Endothelial cell of umbilical vein (primary cell): Measurements from ENCODE around the gene IPO4. TPM values are rescaled to one million over a fixed set of nuclear protein-coding genes. Genes with fewer than 3 reads are reported as not detected.

Experiments used
- BruUV-seq: library from RNA; stranded (reverse); fragments of 400-500 nt; replicated peaks from 2 replicates; lab custom pipeline; 2021; lab: Mats Ljungman, UMichigan
- CTCF ChIA-PET: fragments of 300-600, 350-600 bp; sonication (Branson Sonifier 250); formaldehyde crosslinking; loops from one replicate; lab custom pipeline; 2021; ENCODE audit warnings: antibody characterized with exemption, inconsistent platforms; lab: Charles Lee
- POLR2A ChIA-PET: fragments of 300-600, 350-600 bp; sonication (Branson Sonifier 250); formaldehyde crosslinking; loops from one replicate; lab custom pipeline; 2021; ENCODE audit warnings: antibody characterized with exemption, inconsistent platforms; lab: Charles Lee
- DNase-seq: peaks from one replicate; pipeline ENCODE4 v3.0.0-alpha.2; 2011; ENCODE audit warnings: low read depth, low spot score
- FAIRE-seq: peaks from 2 replicates; lab custom pipeline; 2011; peaks lifted over from hg19 to GRCh38; lab: Jason Lieb, UNC
- H2AFZ ChIP-seq: 2 replicates; pipeline ENCODE4 v1.6.0; 2012; ENCODE audit warnings: low read depth, low read length, control low read depth, inconsistent platforms
- H3K27ac ChIP-seq: 2 replicates; pipeline ENCODE4 v1.5.1; 2011; ENCODE audit warnings: low read depth, mild to moderate bottlenecking, control low read depth, low read length, moderate library complexity; ENCODE audit not compliant: insufficient read depth
- H3K27me3 ChIP-seq, 2 experiments: 2 replicates each; pipeline versions ENCODE4 v1.6.0 to v1.6.1; 2011; ENCODE audit warnings: low read length in 2 of 2, mixed read lengths in 1 of 2; ENCODE audit not compliant: control insufficient read depth in 2 of 2, insufficient read depth in 2 of 2
- H3K36me3 ChIP-seq, 2 experiments: 2 replicates in 1 of 2; 3 replicates in 1 of 2; pipeline ENCODE4 v1.5.1; 2011; ENCODE audit warnings: low read length in 2 of 2, mild to moderate bottlenecking in 1 of 2, moderate library complexity in 1 of 2; ENCODE audit not compliant: control insufficient read depth in 2 of 2, insufficient read depth in 2 of 2; ENCODE audit errors: extremely low read depth in 1 of 2
- H3K4me1 ChIP-seq: 3 replicates; pipeline ENCODE4 v1.5.1; 2011; ENCODE audit warnings: mild to moderate bottlenecking, low read length; ENCODE audit not compliant: control insufficient read depth, insufficient read depth; ENCODE audit errors: extremely low read depth
- H3K4me2 ChIP-seq: 2 replicates; pipeline ENCODE4 v1.6.1; 2011; ENCODE audit warnings: low read length, control low read depth, mixed read lengths; ENCODE audit not compliant: insufficient read depth
- H3K4me3 ChIP-seq, 3 experiments: fragments of 200-600 bp in 1 of 3; sonication (generic), shearing (Covaris generic) in 1 of 3; replicated peaks in 1 of 3; 2 replicates each; pipeline ENCODE4 v1.5.1; 2011 to 2016; ENCODE audit warnings: control low read depth in 3 of 3, low read length in 3 of 3, mild to moderate bottlenecking in 2 of 3, inconsistent platforms in 1 of 3, low read depth in 1 of 3, moderate library complexity in 1 of 3; ENCODE audit not compliant: insufficient read depth in 1 of 3
- H3K79me2 ChIP-seq: 2 replicates; pipeline ENCODE4 v1.6.0; 2012; ENCODE audit warnings: low read length, inconsistent platforms; ENCODE audit not compliant: control insufficient read depth, insufficient read depth
- H3K9ac ChIP-seq: replicated peaks from 2 replicates; pipeline ENCODE3; 2011; ENCODE audit warnings: low read length, control low read depth; ENCODE audit not compliant: insufficient read depth; ENCODE audit errors: extremely low read depth
- H3K9me1 ChIP-seq: replicated peaks from 3 replicates; pipeline ENCODE4 v1.6.0; 2011; ENCODE audit warnings: mild to moderate bottlenecking, low read length; ENCODE audit not compliant: control insufficient read depth, insufficient read depth; ENCODE audit errors: extremely low read depth
- H3K9me3 ChIP-seq: replicated peaks from 2 replicates; pipeline ENCODE4 v1.5.1; 2012; ENCODE audit warnings: low read length, inconsistent platforms; ENCODE audit not compliant: control insufficient read depth, insufficient read depth
- H4K20me1 ChIP-seq: replicated peaks from 2 replicates; pipeline ENCODE3; 2011; ENCODE audit warnings: mild to moderate bottlenecking, low read length; ENCODE audit not compliant: control insufficient read depth, insufficient read depth; ENCODE audit errors: extremely low read depth
- CTCF ChIP-seq, 2 donors: IDR thresholded peaks; 1 replicate in 1 of 2; 2 replicates in 1 of 2; pipeline ENCODE4 v1.5.1; 2011; ENCODE audit warnings: low read length in 2 of 2, mild to moderate bottlenecking in 2 of 2, moderate library complexity in 2 of 2, control low read depth in 1 of 2, inconsistent platforms in 1 of 2, low read depth in 1 of 2; ENCODE audit not compliant: insufficient read depth in 1 of 2; ENCODE audit errors: extremely low read depth in 1 of 2
- EZH2 ChIP-seq: IDR thresholded peaks from 2 replicates; pipeline ENCODE4 v1.6.1; 2012; ENCODE audit warnings: borderline replicate concordance, low read depth, mild to moderate bottlenecking, moderate library complexity, low read length, inconsistent platforms; ENCODE audit not compliant: severe bottlenecking
- GATA2 ChIP-seq: IDR thresholded peaks from 2 replicates; pipeline ENCODE4 v1.7.0; 2011; ENCODE audit warnings: low read depth, mild to moderate bottlenecking, moderate library complexity, mixed read lengths, low read length; ENCODE audit not compliant: insufficient read length, insufficient read depth
- JUN ChIP-seq: IDR thresholded peaks from 2 replicates; pipeline ENCODE4 v1.6.1; 2011; ENCODE audit warnings: borderline replicate concordance, low read depth; ENCODE audit not compliant: insufficient read length, insufficient read depth
- MAX ChIP-seq: IDR thresholded peaks from 2 replicates; pipeline ENCODE4 v1.6.1; 2011; ENCODE audit not compliant: insufficient read depth, insufficient read length
- MYC ChIP-seq: IDR thresholded peaks from one replicate; pipeline ENCODE4 v1.6.1; 2011; ENCODE audit warnings: mild to moderate bottlenecking, low read depth, low read length
- POLR2A ChIP-seq: IDR thresholded peaks from 2 replicates; pipeline ENCODE4 v1.6.1; 2012; ENCODE audit warnings: low read depth, mild to moderate bottlenecking, control low read depth, low read length
- POLR2AphosphoS5 ChIP-seq: IDR thresholded peaks from 2 replicates; pipeline ENCODE4 v1.6.1; 2012; ENCODE audit warnings: low read depth, mild to moderate bottlenecking, control low read depth, low read length, moderate library complexity; ENCODE audit not compliant: insufficient read depth
- dilution Hi-C: fragments of 300-500 bp; cut with MboI; formaldehyde crosslinking; loops from one replicate; pipeline ENCODE4 v1.15.0; 2019; ENCODE audit warnings: low sequenced_read_pairs; ENCODE audit not compliant: extremely low pct_ligation_motif_present
- intact Hi-C: fragments of 100-400 bp; cut with micrococcal nuclease; formaldehyde crosslinking; loops from one replicate; pipeline ENCODE4 v1.10.0; 2022
- polyA plus RNA-seq, 4 experiments: library from polyadenylated mRNA; depleted of rRNA in 3 of 4; stranded (reverse) in 3 of 4; unstranded in 1 of 4; fragments of >200 nt; gene quantifications; 2 replicates each; pipeline versions ENCODE4 v1.2.1 to v1.2.3, GENCODE V29; 2011 to 2012; ENCODE audit warnings: missing spikeins in 1 of 4
- total RNA-seq: library from RNA; stranded (reverse); gene quantifications from 2 replicates; pipeline ENCODE4 v1.2.3, GENCODE V29; 2021

The IPO4 gene
- total and polyA plus RNA-seq, 2 donors (not counting 3 experiments of a cell fraction or from before 2014, with no cell fraction given): 24.6 to 66.5 TPM

GRCh38 chr14:24238123-24238522 lies 49.5 kb upstream of the IPO4 start:
- DNase-seq: no peak
- intact Hi-C loops (no loop called here), dilution Hi-C loops (no loop called here)
- no peaks in the 10 kb centered on the region for H3K9me3 ChIP-seq
- no peak for FAIRE-seq
- peaks cover 34% of the 10 kb centered on the region for H3K79me2 ChIP-seq
- no TSS peak for BruUV-seq
- TF ChIP-seq GATA2 (no peak), POLR2A (no peak), JUN (no peak), EZH2 (no peak), MAX (no peak), CTCF (IDR thresholded peaks at IDR 0.05; ENCODE audit: extremely low read depth in 1 of 2, insufficient read depth in 1 of 2, low read depth in 1 of 2, low read length in 2 of 2) (no peak), MYC (no peak), POLR2AphosphoS5 (no peak)
- POLR2A ChIA-PET: interaction anchor here (0.6 to 0.9 kb wide), 2 partner anchors 10 to 1043 kb away, joined by 3 to 4 read pairs; no protein-coding TSS in a partner anchor
- H3K27me3 ChIP-seq: no peaks in the 10 kb centered on the region
- no peak overlapping the region for H3K4me2 ChIP-seq
- H2AFZ ChIP-seq: no peak overlapping the region
- CTCF ChIA-PET: interaction anchor here (1.0 to 4.2 kb wide), 4 partner anchors 11 to 95 kb away, joined by 3 to 20 read pairs (median 10); partner anchors contain the start of gene MDP1
- no peaks in the 10 kb centered on the region for H3K9me1 ChIP-seq
- H3K36me3 ChIP-seq: peaks cover 8 to 33% of the 10 kb centered on the region in 2 experiments
- H3K4me3 ChIP-seq: no peak overlapping the region
- peaks cover 40% of the 10 kb centered on the region for H3K4me1 ChIP-seq
- H3K27ac ChIP-seq: no peak overlapping the region
- no peaks in the 10 kb centered on the region for H4K20me1 ChIP-seq
- H3K9ac ChIP-seq: no peak overlapping the region
